GM23338 (cell line): ENCODE measurements around the gene SNAPC1. TPM values are rescaled to one million over a fixed set of nuclear protein-coding genes. Genes with fewer than 3 reads are reported as not detected.

ENCODE experiments used
- ATAC-seq: fragments of 200-7000 bp; cut with Tn5 transposase; 3 replicates; pipeline ENCODE4 v1.9.1; 2020
- DNase-seq: peaks from one replicate; pipeline ENCODE4 v3.0.0-alpha.2; 2015; ENCODE audit warnings: low spot score
- H2AFZ ChIP-seq: fragments of 200-600 bp; sonication (generic); 2 replicates; pipeline ENCODE4 v1.8.0; 2016; ENCODE audit warnings: antibody characterized with exemption, mild to moderate bottlenecking, moderate library complexity
- H3F3A ChIP-seq: fragments of 200-600 bp; sonication (generic); replicated peaks from 2 replicates; pipeline ENCODE4 v1.8.0; 2017; ENCODE audit warnings: antibody characterized with exemption, mixed run types, low read depth
- H3K27ac ChIP-seq: fragments of 200-600 bp; sonication (generic); 2 replicates; pipeline ENCODE4 v1.6.1; 2016; ENCODE audit warnings: low read depth
- H3K27me3 ChIP-seq: fragments of 200-600 bp; sonication (generic); 2 replicates; pipeline ENCODE4 v1.8.0; 2016; ENCODE audit warnings: mild to moderate bottlenecking, mixed run types, moderate library complexity; ENCODE audit not compliant: insufficient read depth
- H3K36me3 ChIP-seq: fragments of 200-600 bp; sonication (generic); 2 replicates; pipeline ENCODE4 v1.8.0; 2016; ENCODE audit warnings: mild to moderate bottlenecking; ENCODE audit not compliant: insufficient read depth
- H3K4me1 ChIP-seq: fragments of 200-600 bp; sonication (generic); 2 replicates; pipeline ENCODE4 v1.8.0; 2016; ENCODE audit warnings: mild to moderate bottlenecking, moderate library complexity; ENCODE audit not compliant: insufficient read depth
- H3K4me2 ChIP-seq: fragments of 200-600 bp; sonication (generic); 2 replicates; pipeline ENCODE4 v1.7.1; 2017; ENCODE audit warnings: mixed run types
- H3K4me3 ChIP-seq: fragments of 200-600 bp; sonication (generic); 2 replicates; pipeline ENCODE4 v1.6.1; 2016; ENCODE audit warnings: mixed run types
- H3K79me2 ChIP-seq: fragments of 200-600 bp; sonication (generic); replicated peaks from 2 replicates; pipeline ENCODE4 v1.8.0; 2017; ENCODE audit warnings: mild to moderate bottlenecking; ENCODE audit not compliant: insufficient read depth
- H3K9me2 ChIP-seq: fragments of 200-600 bp; sonication (generic); 2 replicates; pipeline ENCODE4 v1.8.0; 2017; ENCODE audit not compliant: insufficient read depth
- H4K20me1 ChIP-seq: fragments of 200-600 bp; sonication (generic); replicated peaks from 2 replicates; pipeline ENCODE4 v1.8.0; 2017; ENCODE audit warnings: mild to moderate bottlenecking; ENCODE audit not compliant: insufficient read depth
- H3K27ac Mint-ChIP-seq: 2 replicates; pipeline ENCODE4 v1.8.0; 2020; ENCODE audit warnings: inconsistent platforms, mild to moderate bottlenecking, moderate library complexity, mixed read lengths
- H3K27me3 Mint-ChIP-seq: 3 replicates; pipeline ENCODE4 v1.8.0; 2022; ENCODE audit warnings: low read depth, mild to moderate bottlenecking, moderate library complexity, mixed read lengths, inconsistent platforms; ENCODE audit not compliant: insufficient read depth, poor library complexity
- H3K36me3 Mint-ChIP-seq: 3 replicates; pipeline ENCODE4 v1.8.0; 2021; ENCODE audit warnings: low read depth, mild to moderate bottlenecking, inconsistent platforms, moderate library complexity, mixed read lengths
- H3K4me1 Mint-ChIP-seq: 3 replicates; pipeline ENCODE4 v1.8.0; 2020; ENCODE audit warnings: mild to moderate bottlenecking, inconsistent platforms, mixed read lengths
- H3K4me3 Mint-ChIP-seq: 3 replicates; pipeline ENCODE4 v1.8.0; 2021; ENCODE audit warnings: moderate library complexity, mild to moderate bottlenecking, inconsistent platforms, mixed read lengths
- H3K9me3 Mint-ChIP-seq: 3 replicates; pipeline ENCODE4 v1.8.0; 2020; ENCODE audit warnings: moderate library complexity, mild to moderate bottlenecking, inconsistent platforms, mixed read lengths
- EZH2phosphoT487 ChIP-seq: fragments of 200-600 bp; sonication (generic); IDR thresholded peaks from one replicate; pipeline ENCODE4 v1.8.1; 2018; ENCODE audit warnings: antibody characterized with exemption; ENCODE audit not compliant: unreplicated experiment
- JUNB ChIP-seq: IDR thresholded peaks from one replicate; pipeline ENCODE4 v1.6.1; 2016; ENCODE audit warnings: antibody characterized with exemption; ENCODE audit not compliant: unreplicated experiment
- POLR2AphosphoS5 ChIP-seq: IDR thresholded peaks from 2 replicates; pipeline ENCODE4 v1.6.1; 2016; ENCODE audit warnings: antibody characterized with exemption, low read depth
- STAT1 ChIP-seq: IDR thresholded peaks from one replicate; pipeline ENCODE4 v1.6.1; 2016; ENCODE audit warnings: antibody characterized with exemption; ENCODE audit not compliant: unreplicated experiment
- ZNF331 ChIP-seq: fragments of 250-450 bp; sonication (Bioruptor Pico); IDR thresholded peaks from 2 replicates; pipeline ENCODE4 v1.5.0; 2020; ENCODE audit warnings: low read depth, mild to moderate bottlenecking, moderate library complexity
- polyA plus RNA-seq: library from polyadenylated mRNA; unstranded; fragments of >200 nt; fragmentation: Nextera tagmentation; extraction: Ambion mirVana; gene quantifications from 2 replicates; pipeline ENCODE4 v1.2.1, GENCODE V29; 2016
- total RNA-seq: library from RNA; depleted of rRNA; stranded (reverse); fragments of >200 nt; shearing (Covaris generic); gene quantifications from 2 replicates; pipeline ENCODE4 v1.2.3, GENCODE V29; 2014
- TF ChIP-seq, protein P1 (sequence below): fragments of 250-450 bp; sonication (Bioruptor Pico); IDR thresholded peaks from 2 replicates; pipeline ENCODE4 v1.5.0; 2020; ENCODE audit warnings: mild to moderate bottlenecking, moderate library complexity
- TF ChIP-seq, protein P2 (sequence below): IDR thresholded peaks from one replicate; pipeline ENCODE4 v1.6.1; 2018; ENCODE audit warnings: antibody characterized with exemption; ENCODE audit not compliant: unreplicated experiment
- TF ChIP-seq, protein P3 (sequence below), 2 experiments: fragments of 200-600 bp in 1 of 2; sonication (generic) in 1 of 2; conservative IDR thresholded peaks; 2 replicates each; pipeline versions ENCODE4 v1.5.1 to v1.6.1; 2016 to 2017; ENCODE audit warnings: antibody characterized with exemption in 2 of 2, low read depth in 2 of 2, mild to moderate bottlenecking in 2 of 2, moderate library complexity in 1 of 2

Gene SNAPC1
- total and polyA plus RNA-seq, 2 experiments from 2014 or later = 14.8 to 33.4 TPM

GRCh38 chr14:61733972-61734371, 28.2 kb upstream of the SNAPC1 start:
- peaks cover 92% of the 10 kb centered on the region for H3K36me3 ChIP-seq
- no peak overlapping the region for H3K27ac ChIP-seq
- no peaks in the 10 kb centered on the region for H3K9me2 ChIP-seq
- no peak overlapping the region for H2AFZ ChIP-seq
- H3F3A ChIP-seq = peaks cover 4% of the 10 kb centered on the region; the same call in 1 of the 2 replicates
- Mint-ChIP-seq H3K4me3 (no peak overlapping the region), H3K27ac (no peak overlapping the region), H3K9me3 (no peaks in the 10 kb centered on the region), H3K27me3 (no peaks in the 10 kb centered on the region), H3K4me1 (no peaks in the 10 kb centered on the region), H3K36me3 (peaks cover 92% of the 10 kb centered on the region)
- peaks cover 82% of the 10 kb centered on the region for H3K79me2 ChIP-seq
- TF ChIP-seq EZH2phosphoT487 (no peak), STAT1 (no peak)
- TF ChIP-seq, protein P1, sequence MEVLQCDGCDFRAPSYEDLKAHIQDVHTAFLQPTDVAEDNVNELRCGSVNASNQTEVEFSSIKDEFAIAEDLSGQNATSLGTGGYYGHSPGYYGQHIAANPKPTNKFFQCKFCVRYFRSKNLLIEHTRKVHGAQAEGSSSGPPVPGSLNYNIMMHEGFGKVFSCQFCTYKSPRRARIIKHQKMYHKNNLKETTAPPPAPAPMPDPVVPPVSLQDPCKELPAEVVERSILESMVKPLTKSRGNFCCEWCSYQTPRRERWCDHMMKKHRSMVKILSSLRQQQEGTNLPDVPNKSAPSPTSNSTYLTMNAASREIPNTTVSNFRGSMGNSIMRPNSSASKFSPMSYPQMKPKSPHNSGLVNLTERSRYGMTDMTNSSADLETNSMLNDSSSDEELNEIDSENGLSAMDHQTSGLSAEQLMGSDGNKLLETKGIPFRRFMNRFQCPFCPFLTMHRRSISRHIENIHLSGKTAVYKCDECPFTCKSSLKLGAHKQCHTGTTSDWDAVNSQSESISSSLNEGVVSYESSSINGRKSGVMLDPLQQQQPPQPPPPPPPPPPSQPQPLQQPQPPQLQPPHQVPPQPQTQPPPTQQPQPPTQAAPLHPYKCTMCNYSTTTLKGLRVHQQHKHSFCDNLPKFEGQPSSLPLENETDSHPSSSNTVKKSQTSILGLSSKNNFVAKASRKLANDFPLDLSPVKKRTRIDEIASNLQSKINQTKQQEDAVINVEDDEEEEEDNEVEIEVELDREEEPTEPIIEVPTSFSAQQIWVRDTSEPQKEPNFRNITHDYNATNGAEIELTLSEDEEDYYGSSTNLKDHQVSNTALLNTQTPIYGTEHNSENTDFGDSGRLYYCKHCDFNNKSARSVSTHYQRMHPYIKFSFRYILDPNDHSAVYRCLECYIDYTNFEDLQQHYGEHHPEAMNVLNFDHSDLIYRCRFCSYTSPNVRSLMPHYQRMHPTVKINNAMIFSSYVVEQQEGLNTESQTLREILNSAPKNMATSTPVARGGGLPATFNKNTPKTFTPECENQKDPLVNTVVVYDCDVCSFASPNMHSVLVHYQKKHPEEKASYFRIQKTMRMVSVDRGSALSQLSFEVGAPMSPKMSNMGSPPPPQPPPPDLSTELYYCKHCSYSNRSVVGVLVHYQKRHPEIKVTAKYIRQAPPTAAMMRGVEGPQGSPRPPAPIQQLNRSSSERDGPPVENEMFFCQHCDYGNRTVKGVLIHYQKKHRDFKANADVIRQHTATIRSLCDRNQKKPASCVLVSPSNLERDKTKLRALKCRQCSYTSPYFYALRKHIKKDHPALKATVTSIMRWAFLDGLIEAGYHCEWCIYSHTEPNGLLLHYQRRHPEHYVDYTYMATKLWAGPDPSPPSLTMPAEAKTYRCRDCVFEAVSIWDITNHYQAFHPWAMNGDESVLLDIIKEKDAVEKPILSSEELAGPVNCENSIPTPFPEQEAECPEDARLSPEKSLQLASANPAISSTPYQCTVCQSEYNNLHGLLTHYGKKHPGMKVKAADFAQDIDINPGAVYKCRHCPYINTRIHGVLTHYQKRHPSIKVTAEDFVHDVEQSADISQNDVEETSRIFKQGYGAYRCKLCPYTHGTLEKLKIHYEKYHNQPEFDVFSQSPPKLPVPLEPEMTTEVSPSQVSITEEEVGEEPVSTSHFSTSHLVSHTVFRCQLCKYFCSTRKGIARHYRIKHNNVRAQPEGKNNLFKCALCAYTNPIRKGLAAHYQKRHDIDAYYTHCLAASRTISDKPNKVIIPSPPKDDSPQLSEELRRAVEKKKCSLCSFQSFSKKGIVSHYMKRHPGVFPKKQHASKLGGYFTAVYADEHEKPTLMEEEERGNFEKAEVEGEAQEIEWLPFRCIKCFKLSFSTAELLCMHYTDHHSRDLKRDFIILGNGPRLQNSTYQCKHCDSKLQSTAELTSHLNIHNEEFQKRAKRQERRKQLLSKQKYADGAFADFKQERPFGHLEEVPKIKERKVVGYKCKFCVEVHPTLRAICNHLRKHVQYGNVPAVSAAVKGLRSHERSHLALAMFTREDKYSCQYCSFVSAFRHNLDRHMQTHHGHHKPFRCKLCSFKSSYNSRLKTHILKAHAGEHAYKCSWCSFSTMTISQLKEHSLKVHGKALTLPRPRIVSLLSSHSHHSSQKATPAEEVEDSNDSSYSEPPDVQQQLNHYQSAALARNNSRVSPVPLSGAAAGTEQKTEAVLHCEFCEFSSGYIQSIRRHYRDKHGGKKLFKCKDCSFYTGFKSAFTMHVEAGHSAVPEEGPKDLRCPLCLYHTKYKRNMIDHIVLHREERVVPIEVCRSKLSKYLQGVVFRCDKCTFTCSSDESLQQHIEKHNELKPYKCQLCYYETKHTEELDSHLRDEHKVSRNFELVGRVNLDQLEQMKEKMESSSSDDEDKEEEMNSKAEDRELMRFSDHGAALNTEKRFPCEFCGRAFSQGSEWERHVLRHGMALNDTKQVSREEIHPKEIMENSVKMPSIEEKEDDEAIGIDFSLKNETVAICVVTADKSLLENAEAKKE (CRISPR knock-in tag) = no peak
- no peak overlapping the region for H3K4me3 ChIP-seq
- ATAC-seq (no peak), DNase-seq (no peak)
- H3K4me1 ChIP-seq = no peaks in the 10 kb centered on the region
- no peaks in the 10 kb centered on the region for H3K27me3 ChIP-seq
- no peak overlapping the region for H3K4me2 ChIP-seq
- H4K20me1 ChIP-seq = peaks cover 9% of the 10 kb centered on the region; the same call in 1 of the 2 replicates

- peaks cover 93% of the 10 kb centered on the region for H3K36me3 ChIP-seq
- no peak overlapping the region for H3K4me3 Mint-ChIP-seq
- H3K4me1 ChIP-seq = no peaks in the 10 kb centered on the region
- peak overlapping the region; percentile 52; the same call in 1 of the 2 replicates for H3K27ac ChIP-seq
- H3F3A ChIP-seq = peaks cover 4% of the 10 kb centered on the region; the same call in 1 of the 2 replicates
- no peaks in the 10 kb centered on the region for H3K9me2 ChIP-seq
- no peak overlapping the region for H3K4me3 ChIP-seq
- no peak for ATAC-seq
- H3K79me2 ChIP-seq = peaks cover 56% of the 10 kb centered on the region
- peaks cover 91% of the 10 kb centered on the region for H3K36me3 Mint-ChIP-seq
- H3K27ac Mint-ChIP-seq = no peak overlapping the region; the same call in 1 of the 2 replicates
- H2AFZ ChIP-seq = no peak overlapping the region
- no peaks in the 10 kb centered on the region for H3K4me1 Mint-ChIP-seq
- DNase-seq = no peak
- H3K9me3 Mint-ChIP-seq = no peaks in the 10 kb centered on the region
- no peak overlapping the region for H3K4me2 ChIP-seq
- H3K27me3 ChIP-seq = no peaks in the 10 kb centered on the region
- peaks cover 2% of the 10 kb centered on the region for H3K27me3 Mint-ChIP-seq
- H4K20me1 ChIP-seq = peaks cover 7% of the 10 kb centered on the region; the same call in 1 of the 2 replicates
- no peak for TF ChIP-seq JUNB
- no peak for TF ChIP-seq POLR2AphosphoS5
- TF ChIP-seq ZNF331 (CRISPR knock-in tag) = no peak
- TF ChIP-seq, protein P2, sequence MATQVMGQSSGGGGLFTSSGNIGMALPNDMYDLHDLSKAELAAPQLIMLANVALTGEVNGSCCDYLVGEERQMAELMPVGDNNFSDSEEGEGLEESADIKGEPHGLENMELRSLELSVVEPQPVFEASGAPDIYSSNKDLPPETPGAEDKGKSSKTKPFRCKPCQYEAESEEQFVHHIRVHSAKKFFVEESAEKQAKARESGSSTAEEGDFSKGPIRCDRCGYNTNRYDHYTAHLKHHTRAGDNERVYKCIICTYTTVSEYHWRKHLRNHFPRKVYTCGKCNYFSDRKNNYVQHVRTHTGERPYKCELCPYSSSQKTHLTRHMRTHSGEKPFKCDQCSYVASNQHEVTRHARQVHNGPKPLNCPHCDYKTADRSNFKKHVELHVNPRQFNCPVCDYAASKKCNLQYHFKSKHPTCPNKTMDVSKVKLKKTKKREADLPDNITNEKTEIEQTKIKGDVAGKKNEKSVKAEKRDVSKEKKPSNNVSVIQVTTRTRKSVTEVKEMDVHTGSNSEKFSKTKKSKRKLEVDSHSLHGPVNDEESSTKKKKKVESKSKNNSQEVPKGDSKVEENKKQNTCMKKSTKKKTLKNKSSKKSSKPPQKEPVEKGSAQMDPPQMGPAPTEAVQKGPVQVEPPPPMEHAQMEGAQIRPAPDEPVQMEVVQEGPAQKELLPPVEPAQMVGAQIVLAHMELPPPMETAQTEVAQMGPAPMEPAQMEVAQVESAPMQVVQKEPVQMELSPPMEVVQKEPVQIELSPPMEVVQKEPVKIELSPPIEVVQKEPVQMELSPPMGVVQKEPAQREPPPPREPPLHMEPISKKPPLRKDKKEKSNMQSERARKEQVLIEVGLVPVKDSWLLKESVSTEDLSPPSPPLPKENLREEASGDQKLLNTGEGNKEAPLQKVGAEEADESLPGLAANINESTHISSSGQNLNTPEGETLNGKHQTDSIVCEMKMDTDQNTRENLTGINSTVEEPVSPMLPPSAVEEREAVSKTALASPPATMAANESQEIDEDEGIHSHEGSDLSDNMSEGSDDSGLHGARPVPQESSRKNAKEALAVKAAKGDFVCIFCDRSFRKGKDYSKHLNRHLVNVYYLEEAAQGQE = no peak
- TF ChIP-seq, protein P3, sequence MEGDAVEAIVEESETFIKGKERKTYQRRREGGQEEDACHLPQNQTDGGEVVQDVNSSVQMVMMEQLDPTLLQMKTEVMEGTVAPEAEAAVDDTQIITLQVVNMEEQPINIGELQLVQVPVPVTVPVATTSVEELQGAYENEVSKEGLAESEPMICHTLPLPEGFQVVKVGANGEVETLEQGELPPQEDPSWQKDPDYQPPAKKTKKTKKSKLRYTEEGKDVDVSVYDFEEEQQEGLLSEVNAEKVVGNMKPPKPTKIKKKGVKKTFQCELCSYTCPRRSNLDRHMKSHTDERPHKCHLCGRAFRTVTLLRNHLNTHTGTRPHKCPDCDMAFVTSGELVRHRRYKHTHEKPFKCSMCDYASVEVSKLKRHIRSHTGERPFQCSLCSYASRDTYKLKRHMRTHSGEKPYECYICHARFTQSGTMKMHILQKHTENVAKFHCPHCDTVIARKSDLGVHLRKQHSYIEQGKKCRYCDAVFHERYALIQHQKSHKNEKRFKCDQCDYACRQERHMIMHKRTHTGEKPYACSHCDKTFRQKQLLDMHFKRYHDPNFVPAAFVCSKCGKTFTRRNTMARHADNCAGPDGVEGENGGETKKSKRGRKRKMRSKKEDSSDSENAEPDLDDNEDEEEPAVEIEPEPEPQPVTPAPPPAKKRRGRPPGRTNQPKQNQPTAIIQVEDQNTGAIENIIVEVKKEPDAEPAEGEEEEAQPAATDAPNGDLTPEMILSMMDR (conservative IDR thresholded peaks at IDR 0.05; ENCODE audit: low read depth in 2 of 2) = no peak
Observed at GRCh38 chr14:61736751-61737150, 25.5 kb upstream of the SNAPC1 start.
